Hematopoietic multipotent progenitor cell treated with erythropoietin and hydrocortisone succinate and interleukin-3 and kit ligand, for 17 days (in vitro differentiated cells): ENCODE data around the gene CLMP.
"Not testable (repeated sequence)": the region's sequence is repeated elsewhere in the genome, so short reads cannot be mapped to it uniquely, and the experiment has no call there.

Experiments
- DNase-seq: peaks from one replicate; pipeline ENCODE4 v3.0.0-alpha.2; 2015; ENCODE audit warnings: low spot score

Gene CLMP

GRCh38 chr11:123132881-123133280, 62.2 kb downstream of the CLMP start:
- no peak for DNase-seq

- DNase-seq: not testable (repeated sequence)
Measured at GRCh38 chr11:123132034-123132766, 62.8 kb downstream of the CLMP start.

DNA sequence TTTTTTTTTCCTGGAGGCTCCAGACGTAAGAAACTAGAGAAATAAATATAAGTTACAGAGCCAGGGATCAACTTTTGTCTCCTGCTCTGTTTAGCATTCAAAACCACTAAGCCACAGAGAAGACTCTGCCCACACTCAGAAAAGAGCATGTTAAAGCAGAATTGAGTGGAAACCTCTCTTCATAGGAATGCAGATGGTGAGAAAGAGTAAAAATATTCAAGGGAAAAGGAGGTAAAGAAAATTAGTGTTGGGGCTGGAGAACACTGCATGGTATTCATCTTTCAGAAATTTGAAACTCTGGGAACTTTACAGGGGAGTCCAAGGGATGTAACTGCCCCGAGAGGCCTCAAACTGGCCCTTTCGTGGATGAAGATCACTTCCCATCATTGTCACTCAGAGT, 65.1 kb downstream of the CLMP start:
- no peak for DNase-seq

DNA sequence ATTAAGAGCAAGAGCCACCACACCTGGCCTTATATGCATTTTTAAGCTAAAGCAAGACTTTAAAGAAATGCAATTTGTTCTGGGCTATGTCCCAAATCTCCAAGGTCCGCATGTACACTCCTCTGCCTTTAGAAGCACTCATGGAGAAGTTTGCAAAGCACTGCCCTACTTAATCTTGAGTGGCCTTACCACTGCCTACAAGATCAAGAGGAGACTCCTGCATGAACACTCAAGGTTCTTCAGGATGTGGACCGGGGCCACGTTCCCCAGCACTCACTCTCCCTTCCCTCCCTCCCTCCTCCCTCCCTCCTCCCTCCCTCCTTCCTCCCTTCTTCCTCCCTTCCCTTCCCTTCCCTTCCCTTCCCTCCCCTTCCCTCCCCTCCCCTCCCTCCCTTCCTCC, 69.9 kb downstream of the CLMP start:
- no peak for DNase-seq

DNA sequence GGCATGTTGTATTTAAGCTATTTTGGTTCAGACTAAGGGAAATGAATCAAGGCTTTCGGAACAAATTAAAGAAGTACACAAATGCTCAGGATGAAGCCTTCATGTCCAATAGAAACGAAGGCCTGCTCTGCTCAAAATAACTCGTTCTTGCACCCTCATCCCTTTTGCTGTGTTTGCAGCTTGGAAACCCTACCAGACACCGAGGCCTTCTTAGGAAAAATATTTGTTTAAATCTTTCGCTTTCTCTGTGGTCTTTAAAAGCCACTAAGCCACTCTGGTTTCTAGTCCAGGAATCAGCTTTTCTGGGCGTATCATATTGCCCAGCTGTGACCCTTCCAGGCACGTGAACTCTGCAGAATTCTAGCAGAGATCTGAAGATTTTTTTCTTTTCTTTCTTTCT, 72.2 kb downstream of the CLMP start:
- no peak for DNase-seq

GRCh38 chr11:123122341-123122740, 72.7 kb downstream of the CLMP start:
- no peak for DNase-seq

- DNase-seq: no peak
Measured at GRCh38 chr11:123116486-123116885, 78.6 kb downstream of the CLMP start.

- DNase-seq: peak; percentile 29
Measured at GRCh38 chr11:123111465-123111864, 83.6 kb downstream of the CLMP start.

DNA sequence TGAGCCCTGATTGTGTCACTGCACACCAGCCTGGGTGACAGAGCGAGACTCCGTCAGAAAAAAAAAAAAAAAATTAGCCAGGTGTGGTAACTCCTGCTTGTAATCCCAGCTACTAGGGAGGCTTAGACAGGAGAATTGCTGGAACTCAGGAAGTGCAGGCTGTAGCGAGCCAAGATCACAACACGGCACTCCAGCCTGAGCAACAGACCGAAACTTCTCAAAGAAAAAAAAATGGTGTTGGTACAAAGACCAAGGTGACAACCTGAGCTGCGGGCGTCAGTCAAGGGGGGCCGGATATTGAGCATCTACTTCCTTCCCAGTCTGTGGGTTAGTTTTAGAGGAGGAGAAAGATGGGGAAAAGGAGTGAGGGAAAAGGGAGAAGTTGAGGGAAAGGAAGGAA, 84.7 kb downstream of the CLMP start:
- no peak for DNase-seq

- DNase-seq: no peak
Measured at GRCh38 chr11:123107945-123108495, 87.0 kb downstream of the CLMP start.

DNA sequence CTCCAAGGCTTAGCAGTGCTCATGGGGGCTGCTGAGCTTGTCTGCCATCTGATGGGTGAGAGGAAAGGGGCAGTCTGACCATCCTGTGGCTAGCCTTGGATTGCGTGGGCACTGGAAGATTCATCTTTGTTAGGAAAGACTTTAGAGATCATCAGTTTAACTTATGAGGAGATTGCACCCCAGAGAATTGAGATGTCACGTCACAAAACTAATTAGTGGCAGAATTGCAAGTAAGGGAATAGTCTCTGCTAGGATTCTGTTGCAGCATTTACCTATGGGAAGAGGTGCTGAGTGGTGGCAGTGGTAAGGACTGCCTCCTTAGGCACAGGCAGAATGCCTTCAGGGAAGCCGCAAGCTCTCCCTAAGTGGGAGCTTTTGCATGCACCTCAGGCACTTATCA, 90.4 kb downstream of the CLMP start:
- DNase-seq: no peak

DNA sequence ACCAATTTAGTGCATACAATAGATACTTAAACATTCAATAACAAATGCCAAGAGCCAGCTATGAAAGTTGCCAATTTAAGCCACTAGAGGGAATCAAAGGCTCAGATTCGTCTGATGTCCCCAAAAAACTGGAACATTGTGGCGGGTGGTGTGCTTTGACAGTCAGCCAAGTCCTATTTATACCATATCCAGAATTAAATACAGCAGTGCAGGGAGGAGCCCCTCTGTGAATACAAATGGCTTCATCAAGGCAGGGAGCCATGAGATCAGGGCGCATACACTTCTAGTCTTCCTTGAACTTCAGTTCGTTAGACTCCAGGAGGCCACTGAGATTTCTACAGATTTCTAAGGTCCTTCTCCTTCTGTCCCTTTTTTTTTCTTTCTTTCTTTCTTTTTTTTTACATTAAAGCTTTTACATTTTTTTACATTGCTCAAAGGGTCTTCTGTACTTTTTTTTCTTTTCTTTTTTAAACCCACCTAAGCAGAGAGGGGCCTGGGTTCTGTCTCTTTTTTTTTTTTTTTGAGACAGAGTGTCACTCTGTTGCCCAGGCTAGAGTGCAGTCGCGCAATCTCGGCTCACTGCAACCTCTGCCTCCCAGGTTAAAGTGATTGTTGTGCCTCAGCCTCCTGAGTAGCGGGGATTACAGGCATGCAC, 91.6 kb downstream of the CLMP start:
- DNase-seq: peak; percentile 10

DNA sequence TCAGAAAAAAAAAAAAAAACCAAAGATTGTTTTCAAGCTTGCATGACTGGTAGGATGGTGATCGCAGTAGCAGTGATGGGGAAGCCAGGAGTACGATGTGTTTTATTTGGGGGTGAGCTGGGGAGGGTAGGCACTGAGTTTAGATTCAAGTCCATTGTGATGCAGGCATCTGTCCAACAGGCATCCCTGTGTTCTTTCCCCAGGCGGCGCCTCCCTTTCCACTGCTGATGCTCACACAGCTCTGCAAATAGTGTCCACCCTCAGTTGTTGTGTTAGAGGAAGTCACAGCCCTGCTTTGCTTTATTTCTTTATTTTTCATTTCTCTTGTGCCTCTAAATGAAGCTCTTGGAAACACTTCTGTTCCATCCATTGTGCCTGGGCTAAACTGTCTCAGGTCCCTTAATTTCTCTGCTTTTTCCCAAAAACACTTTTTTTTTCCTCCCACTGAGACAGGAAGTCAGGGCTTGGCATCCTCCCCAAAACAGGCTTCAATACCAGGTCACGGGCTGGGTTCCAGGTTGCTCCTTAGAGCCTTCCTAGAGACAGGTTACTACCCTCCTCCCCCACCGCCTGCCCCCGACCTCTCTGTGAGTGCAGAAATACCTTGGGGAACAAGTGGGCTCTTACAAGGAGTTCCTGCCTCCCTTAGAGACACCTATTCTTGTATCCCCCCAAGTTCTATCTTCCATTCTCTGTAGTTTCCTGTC, 94.5 kb downstream of the CLMP start:
- DNase-seq: no peak

GRCh38 chr11:123098990-123099389, 96.1 kb downstream of the CLMP start:
- DNase-seq: no peak

- no peak for DNase-seq
Measured at GRCh38 chr11:123093739-123094138, 101.3 kb downstream of the CLMP start.

DNA sequence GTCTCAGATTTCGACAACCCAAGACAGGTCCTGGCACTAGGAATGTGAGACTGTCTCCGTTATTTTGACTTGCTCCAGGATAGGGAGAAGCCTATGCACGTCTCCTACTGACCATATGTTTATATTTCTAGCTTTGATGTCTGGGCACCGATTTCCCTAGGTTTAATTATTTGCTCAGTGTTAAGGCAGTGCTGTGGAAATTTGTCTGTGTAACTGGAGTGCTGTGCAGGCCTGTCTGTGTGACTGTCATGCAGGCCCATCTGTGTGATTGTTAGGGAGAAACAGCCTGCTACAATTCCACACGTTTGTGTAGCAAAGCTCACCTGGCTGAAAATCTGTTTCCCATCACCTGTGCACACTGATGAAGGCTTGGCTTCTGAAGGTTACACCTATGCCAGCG, 103.5 kb downstream of the CLMP start:
- no peak for DNase-seq

DNA sequence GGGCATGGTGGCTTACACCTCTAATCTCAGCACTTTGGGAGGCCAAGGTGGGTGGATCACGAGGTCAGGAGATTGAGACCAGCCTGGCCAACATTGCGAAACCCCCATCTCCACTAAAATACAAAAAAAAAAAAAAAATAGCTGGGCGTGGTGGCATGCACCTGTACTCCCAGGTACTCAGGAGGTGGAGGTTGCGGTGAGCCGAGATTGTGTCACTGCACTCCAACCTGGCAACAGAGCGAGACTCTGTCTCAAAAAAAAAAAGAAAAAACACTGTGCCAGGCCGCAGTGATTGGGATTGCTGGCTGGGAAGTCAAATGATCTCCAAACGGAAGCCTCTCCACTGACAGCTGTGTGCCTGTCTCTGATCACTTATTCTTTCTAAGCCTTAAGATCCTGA, 104.9 kb downstream of the CLMP start:
- not testable (repeated sequence) for DNase-seq

DNA sequence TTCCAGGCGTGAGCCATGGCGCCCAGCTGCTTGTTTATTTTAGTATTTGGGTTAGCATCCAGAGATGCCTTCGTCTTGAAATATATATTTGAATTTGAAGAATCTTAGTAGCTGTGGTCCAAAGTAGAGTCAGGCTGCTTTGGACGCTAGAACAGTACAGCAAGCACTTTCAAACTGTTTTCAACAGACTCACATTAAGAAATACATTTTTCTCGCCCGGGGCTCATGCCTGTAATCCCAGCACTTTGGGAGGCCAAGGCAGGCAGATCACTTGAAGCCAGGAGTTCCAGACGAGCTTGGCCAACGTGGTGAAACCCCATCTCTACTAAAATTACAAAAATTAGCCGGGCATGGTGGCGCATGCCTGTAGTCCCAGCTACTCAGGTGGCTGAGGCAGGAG, 106.2 kb downstream of the CLMP start:
- DNase-seq: not testable (repeated sequence)

- DNase-seq: not testable (repeated sequence)
Measured at GRCh38 chr11:123087657-123088056, 107.4 kb downstream of the CLMP start.

DNA sequence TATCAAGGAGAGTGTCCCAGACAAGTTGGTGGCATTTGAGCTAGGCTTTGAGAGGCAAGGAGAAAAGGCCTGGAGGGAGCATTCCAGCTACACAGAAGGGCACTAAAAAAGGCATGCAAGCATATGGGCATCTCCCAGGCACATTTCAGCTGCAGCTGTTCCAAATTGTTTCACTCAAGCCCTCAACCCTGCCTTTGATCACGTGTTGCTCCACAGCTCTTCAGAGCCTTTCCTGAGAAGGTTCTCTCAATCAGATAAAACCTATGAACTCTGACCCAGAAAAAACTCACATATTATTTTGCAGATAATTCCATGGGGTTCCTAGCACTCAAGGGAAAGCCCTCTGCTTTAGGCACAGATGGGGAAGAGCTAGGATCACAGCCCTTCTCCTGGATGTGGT, 108.7 kb downstream of the CLMP start:
- no peak for DNase-seq

DNA sequence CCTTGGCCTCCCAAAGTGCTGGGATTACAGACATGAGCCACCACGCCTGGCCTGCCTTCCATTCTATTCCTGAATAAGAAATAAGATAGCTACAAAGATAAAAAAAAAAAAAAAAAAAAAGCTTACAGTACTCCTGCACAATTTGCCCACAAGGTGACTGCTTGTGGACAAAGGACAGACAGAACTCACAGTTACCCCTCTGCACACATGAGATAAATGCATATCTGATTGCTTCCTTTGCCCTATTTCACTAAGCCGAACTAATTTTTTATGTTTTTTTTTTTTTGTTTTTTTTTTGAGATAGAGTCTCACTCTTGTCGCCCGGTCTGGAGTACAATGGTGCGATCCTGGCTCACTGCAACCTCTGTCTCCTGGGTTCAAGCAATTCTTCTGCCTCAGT, 109.6 kb downstream of the CLMP start:
- no peak for DNase-seq

DNA sequence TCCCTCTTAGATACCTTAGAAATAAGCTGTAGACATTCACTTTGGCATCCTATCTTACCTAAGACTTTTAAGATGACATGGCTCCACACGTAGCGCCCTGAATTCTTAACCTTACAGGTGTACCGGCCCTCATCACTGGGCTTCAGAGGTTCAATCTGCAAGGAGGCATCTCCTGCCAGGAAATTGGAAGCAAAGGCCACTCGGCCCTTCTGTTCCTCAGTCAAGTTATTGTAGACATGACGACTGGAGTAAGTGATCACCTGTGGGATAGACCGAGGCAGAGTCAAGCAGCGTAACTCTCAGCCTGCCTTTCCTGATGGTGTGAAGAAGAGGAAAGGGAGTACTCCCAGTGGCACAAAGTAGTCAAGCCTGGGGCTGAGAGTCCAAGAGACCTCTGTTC, 110.6 kb downstream of the CLMP start:
- no peak for DNase-seq

DNA sequence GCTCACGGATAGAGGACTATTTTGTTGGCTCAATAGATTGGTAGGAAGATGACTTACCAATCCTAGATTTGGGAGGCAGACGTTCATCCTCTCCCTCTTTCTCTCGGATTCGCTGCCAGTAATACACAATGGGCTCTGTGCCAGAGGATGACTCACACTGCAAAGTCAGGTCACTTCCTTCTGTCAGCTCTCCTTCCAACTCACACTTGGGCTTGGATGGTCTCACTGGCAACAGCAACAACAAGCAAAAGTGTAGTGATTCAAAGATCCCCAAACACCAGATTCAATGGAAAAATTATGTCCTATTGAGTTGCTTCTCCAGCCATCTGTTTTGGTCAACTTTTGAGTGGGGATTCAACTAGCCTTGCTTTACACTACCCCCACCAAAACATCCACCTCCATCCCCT, 111.4 kb downstream of the CLMP start:
- peak; percentile 72 for DNase-seq
